Neural cell (in vitro differentiated cells): Measurements from ENCODE around the gene ENGASE. TPM values are rescaled to one million over a fixed set of nuclear protein-coding genes. Genes with fewer than 3 reads are reported as not detected.

Source experiments
- H2AFZ ChIP-seq: fragments of 200-600, 300-800 bp; sonication (generic), shearing (Covaris generic); 2 replicates; pipeline ENCODE4 v1.6.0; 2014; ENCODE audit warnings: low read depth, mild to moderate bottlenecking, antibody characterized with exemption, low read length, moderate library complexity
- H3F3A ChIP-seq: fragments of 200-600 bp; shearing (Covaris generic); 2 replicates; pipeline ENCODE4 v1.6.1; 2016; ENCODE audit warnings: mild to moderate bottlenecking, moderate library complexity, mixed read lengths, antibody characterized with exemption, low read length; ENCODE audit not compliant: insufficient read depth, poor library complexity, severe bottlenecking
- H3K27ac ChIP-seq: fragments of 200-600, 300-800 bp; sonication (generic), shearing (Covaris generic); 2 replicates; pipeline ENCODE4 v1.5.1; 2014; ENCODE audit warnings: mild to moderate bottlenecking, low read length, moderate library complexity
- H3K27me3 ChIP-seq: fragments of 300-800, 200-600 bp; sonication (generic), shearing (Covaris generic); 2 replicates; pipeline ENCODE4 v1.6.0; 2014; ENCODE audit warnings: mild to moderate bottlenecking, low read depth, low read length, moderate library complexity; ENCODE audit not compliant: insufficient read depth
- H3K36me3 ChIP-seq: fragments of 300-800, 200-600 bp; sonication (generic), shearing (Covaris generic); 2 replicates; pipeline ENCODE4 v1.5.1; 2014; ENCODE audit warnings: mild to moderate bottlenecking, antibody characterized with exemption, low read length, moderate library complexity; ENCODE audit not compliant: insufficient read depth
- H3K4me2 ChIP-seq: fragments of 300-800, 200-600 bp; sonication (generic), shearing (Covaris generic); 2 replicates; pipeline ENCODE4 v1.6.0; 2014; ENCODE audit warnings: mild to moderate bottlenecking, low read length
- H3K4me3 ChIP-seq: fragments of 300-800, 200-600 bp; sonication (generic), shearing (Covaris generic); 2 replicates; pipeline ENCODE4 v1.5.1; 2014; ENCODE audit warnings: mild to moderate bottlenecking, low read length, moderate library complexity
- H3K79me2 ChIP-seq: fragments of 200-600 bp; shearing (Covaris generic); replicated peaks from 2 replicates; pipeline ENCODE4 v1.6.0; 2014; ENCODE audit warnings: mild to moderate bottlenecking, low read length, moderate library complexity; ENCODE audit not compliant: insufficient read depth
- H3K9ac ChIP-seq: fragments of 300-800, 200-600 bp; sonication (generic), shearing (Covaris generic); 2 replicates; pipeline ENCODE4 v1.6.1; 2016; ENCODE audit warnings: mild to moderate bottlenecking, low read length, mixed read lengths
- H3K9me2 ChIP-seq: fragments of 200-600 bp; shearing (Covaris generic); 2 replicates; pipeline ENCODE4 v1.6.1; 2016; ENCODE audit warnings: mild to moderate bottlenecking, low read length, mixed read lengths; ENCODE audit not compliant: insufficient read depth
- H3K9me3 ChIP-seq: fragments of 200-600, 300-800 bp; sonication (generic), shearing (Covaris generic); 2 replicates; pipeline ENCODE4 v1.6.1; 2016; ENCODE audit warnings: mild to moderate bottlenecking, mixed run types, low read length, moderate library complexity, mixed read lengths
- H4K20me1 ChIP-seq: fragments of 200-600 bp; shearing (Covaris generic); 2 replicates; pipeline ENCODE4 v1.6.1; 2016; ENCODE audit warnings: mild to moderate bottlenecking, mixed run types; ENCODE audit not compliant: insufficient read depth
- EP300 ChIP-seq: fragments of 450-650 bp; conservative IDR thresholded peaks from 2 replicates; pipeline ENCODE4 v1.6.1; 2014; ENCODE audit warnings: antibody characterized with exemption, mild to moderate bottlenecking, moderate library complexity; ENCODE audit not compliant: poor library complexity, severe bottlenecking
- EZH2 ChIP-seq: fragments of 200-600, 300-800 bp; shearing (Covaris generic), sonication (generic); IDR thresholded peaks from 2 replicates; pipeline ENCODE4 v1.6.1; 2014; ENCODE audit warnings: antibody characterized with exemption, low read length, borderline replicate concordance, mild to moderate bottlenecking; ENCODE audit not compliant: insufficient read depth, poor library complexity, severe bottlenecking
- MXI1 ChIP-seq: fragments of 450-650 bp; conservative IDR thresholded peaks from 2 replicates; pipeline ENCODE4 v1.6.1; 2014; ENCODE audit warnings: antibody characterized with exemption, mild to moderate bottlenecking; ENCODE audit not compliant: poor library complexity, severe bottlenecking
- POLR2AphosphoS5 ChIP-seq: IDR thresholded peaks from 2 replicates; pipeline ENCODE4 v1.6.1; 2012
- RAD21 ChIP-seq: fragments of 450-650 bp; conservative IDR thresholded peaks from 2 replicates; pipeline ENCODE4 v1.6.1; 2014; ENCODE audit warnings: antibody characterized with exemption, mild to moderate bottlenecking, moderate library complexity
- SMC3 ChIP-seq: fragments of 450-650 bp; conservative IDR thresholded peaks from 2 replicates; pipeline ENCODE4 v1.6.1; 2014; ENCODE audit warnings: antibody characterized with exemption, mild to moderate bottlenecking, moderate library complexity; ENCODE audit not compliant: poor library complexity
- TAF1 ChIP-seq: IDR thresholded peaks from 2 replicates; pipeline ENCODE4 v1.6.1; 2012; ENCODE audit warnings: low read depth
- polyA plus RNA-seq: library from polyadenylated mRNA; depleted of rRNA; stranded (reverse); fragments of >200 nt; gene quantifications from 2 replicates; pipeline ENCODE4 v1.2.3, GENCODE V29; 2014
- TF ChIP-seq, protein P1 (sequence below): fragments of 450-650 bp; IDR thresholded peaks from 2 replicates; pipeline ENCODE4 v1.5.1; 2014; ENCODE audit warnings: antibody characterized with exemption, mild to moderate bottlenecking, moderate library complexity; ENCODE audit not compliant: poor library complexity, severe bottlenecking
- TF ChIP-seq, protein P2 (sequence below): IDR thresholded peaks from 2 replicates; pipeline ENCODE4 v1.6.1; 2012; ENCODE audit warnings: borderline replicate concordance

The ENGASE gene
- polyA plus RNA-seq, 1 donor from 2014 or later: 13.0 TPM

DNA sequence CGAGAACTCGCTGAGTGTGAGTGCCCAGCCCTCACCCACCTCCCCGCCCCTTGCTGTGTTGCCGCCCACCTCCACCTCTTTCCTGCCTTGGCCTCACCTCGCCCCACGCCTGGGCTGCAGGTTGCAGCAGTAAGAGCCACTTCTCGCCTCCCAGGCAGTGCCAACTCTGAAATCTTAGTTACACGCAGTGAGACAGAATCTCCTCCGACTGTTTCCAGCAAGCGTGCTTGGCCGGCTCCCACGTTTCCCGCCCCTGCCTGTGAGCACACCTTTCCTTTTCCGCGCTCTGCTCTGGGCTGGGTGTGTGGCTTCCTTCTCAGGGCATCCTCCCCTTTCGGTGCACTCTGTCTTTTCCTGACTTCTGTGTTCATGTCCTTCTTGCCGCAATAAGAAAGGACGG, 5.7 kb downstream of the ENGASE start:
- H3K79me2 ChIP-seq: no peaks in the 10 kb centered on the region
- no peaks in the 10 kb centered on the region for H3K36me3 ChIP-seq
- no peaks in the 10 kb centered on the region for H3K27me3 ChIP-seq
- no peaks in the 10 kb centered on the region for H3F3A ChIP-seq
- H3K9me2 ChIP-seq: no peaks in the 10 kb centered on the region
- H3K4me3 ChIP-seq: no peak overlapping the region
- H3K9me3 ChIP-seq: no peaks in the 10 kb centered on the region
- H4K20me1 ChIP-seq: no peaks in the 10 kb centered on the region
- no peak overlapping the region for H3K27ac ChIP-seq
- no peak for TF ChIP-seq RAD21
- TF ChIP-seq MXI1: no peak
- no peak overlapping the region for H2AFZ ChIP-seq
- no peak overlapping the region for H3K9ac ChIP-seq
- H3K4me2 ChIP-seq: no peak overlapping the region

DNA sequence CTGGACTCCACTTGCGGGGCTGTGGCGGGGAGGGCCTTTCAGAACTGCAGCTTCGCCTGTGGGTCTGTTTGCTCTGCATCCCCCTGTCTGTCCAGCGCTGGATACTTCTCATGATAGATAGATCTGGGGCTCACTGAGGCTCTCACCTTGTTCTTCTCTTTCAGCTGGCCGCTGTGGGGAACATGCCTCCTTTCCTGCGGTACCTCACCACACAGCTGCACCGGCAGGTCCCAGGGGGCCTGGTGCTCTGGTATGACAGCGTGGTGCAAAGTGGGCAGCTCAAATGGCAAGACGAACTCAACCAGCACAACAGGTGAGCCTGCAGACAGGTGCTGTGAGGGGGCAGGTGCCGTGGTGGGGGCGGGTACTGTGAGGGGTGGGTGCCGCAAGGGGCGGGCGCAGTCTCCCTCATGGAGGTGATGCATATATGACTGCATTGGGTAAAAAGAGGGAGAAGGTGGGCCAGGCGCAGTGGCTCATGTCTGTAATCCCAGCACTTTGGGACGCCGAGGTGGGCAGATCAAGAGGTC, 6.2 kb downstream of the ENGASE start:
- Histone ChIP-seq H2AFZ (no peak overlapping the region), H3K9ac (no peak overlapping the region), H4K20me1 (no peaks in the 10 kb centered on the region), H3K27me3 (no peaks in the 10 kb centered on the region), H3K27ac (no peak overlapping the region), H3K9me3 (no peaks in the 10 kb centered on the region), H3K9me2 (no peaks in the 10 kb centered on the region), H3K79me2 (no peaks in the 10 kb centered on the region), H3K4me3 (no peak overlapping the region), H3F3A (no peaks in the 10 kb centered on the region), H3K36me3 (no peaks in the 10 kb centered on the region), H3K4me2 (no peak overlapping the region)
- TF ChIP-seq TAF1 (no peak), RAD21 (no peak), SMC3 (no peak), MXI1 (no peak), EZH2 (no peak), EP300 (no peak), POLR2AphosphoS5 (no peak)
- TF ChIP-seq, protein P1, sequence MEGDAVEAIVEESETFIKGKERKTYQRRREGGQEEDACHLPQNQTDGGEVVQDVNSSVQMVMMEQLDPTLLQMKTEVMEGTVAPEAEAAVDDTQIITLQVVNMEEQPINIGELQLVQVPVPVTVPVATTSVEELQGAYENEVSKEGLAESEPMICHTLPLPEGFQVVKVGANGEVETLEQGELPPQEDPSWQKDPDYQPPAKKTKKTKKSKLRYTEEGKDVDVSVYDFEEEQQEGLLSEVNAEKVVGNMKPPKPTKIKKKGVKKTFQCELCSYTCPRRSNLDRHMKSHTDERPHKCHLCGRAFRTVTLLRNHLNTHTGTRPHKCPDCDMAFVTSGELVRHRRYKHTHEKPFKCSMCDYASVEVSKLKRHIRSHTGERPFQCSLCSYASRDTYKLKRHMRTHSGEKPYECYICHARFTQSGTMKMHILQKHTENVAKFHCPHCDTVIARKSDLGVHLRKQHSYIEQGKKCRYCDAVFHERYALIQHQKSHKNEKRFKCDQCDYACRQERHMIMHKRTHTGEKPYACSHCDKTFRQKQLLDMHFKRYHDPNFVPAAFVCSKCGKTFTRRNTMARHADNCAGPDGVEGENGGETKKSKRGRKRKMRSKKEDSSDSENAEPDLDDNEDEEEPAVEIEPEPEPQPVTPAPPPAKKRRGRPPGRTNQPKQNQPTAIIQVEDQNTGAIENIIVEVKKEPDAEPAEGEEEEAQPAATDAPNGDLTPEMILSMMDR: no peak
- TF ChIP-seq, protein P2, sequence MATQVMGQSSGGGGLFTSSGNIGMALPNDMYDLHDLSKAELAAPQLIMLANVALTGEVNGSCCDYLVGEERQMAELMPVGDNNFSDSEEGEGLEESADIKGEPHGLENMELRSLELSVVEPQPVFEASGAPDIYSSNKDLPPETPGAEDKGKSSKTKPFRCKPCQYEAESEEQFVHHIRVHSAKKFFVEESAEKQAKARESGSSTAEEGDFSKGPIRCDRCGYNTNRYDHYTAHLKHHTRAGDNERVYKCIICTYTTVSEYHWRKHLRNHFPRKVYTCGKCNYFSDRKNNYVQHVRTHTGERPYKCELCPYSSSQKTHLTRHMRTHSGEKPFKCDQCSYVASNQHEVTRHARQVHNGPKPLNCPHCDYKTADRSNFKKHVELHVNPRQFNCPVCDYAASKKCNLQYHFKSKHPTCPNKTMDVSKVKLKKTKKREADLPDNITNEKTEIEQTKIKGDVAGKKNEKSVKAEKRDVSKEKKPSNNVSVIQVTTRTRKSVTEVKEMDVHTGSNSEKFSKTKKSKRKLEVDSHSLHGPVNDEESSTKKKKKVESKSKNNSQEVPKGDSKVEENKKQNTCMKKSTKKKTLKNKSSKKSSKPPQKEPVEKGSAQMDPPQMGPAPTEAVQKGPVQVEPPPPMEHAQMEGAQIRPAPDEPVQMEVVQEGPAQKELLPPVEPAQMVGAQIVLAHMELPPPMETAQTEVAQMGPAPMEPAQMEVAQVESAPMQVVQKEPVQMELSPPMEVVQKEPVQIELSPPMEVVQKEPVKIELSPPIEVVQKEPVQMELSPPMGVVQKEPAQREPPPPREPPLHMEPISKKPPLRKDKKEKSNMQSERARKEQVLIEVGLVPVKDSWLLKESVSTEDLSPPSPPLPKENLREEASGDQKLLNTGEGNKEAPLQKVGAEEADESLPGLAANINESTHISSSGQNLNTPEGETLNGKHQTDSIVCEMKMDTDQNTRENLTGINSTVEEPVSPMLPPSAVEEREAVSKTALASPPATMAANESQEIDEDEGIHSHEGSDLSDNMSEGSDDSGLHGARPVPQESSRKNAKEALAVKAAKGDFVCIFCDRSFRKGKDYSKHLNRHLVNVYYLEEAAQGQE: no peak
